Neural cell (in vitro differentiated cells): ENCODE data around the gene RDH11. TPM values are rescaled to one million over a fixed set of nuclear protein-coding genes. Genes with fewer than 3 reads are reported as not detected.

Experiments
- H2AFZ ChIP-seq: fragments of 200-600, 300-800 bp; sonication (generic), shearing (Covaris generic); 2 replicates; pipeline ENCODE4 v1.6.0; 2014; ENCODE audit warnings: low read depth, mild to moderate bottlenecking, antibody characterized with exemption, low read length, moderate library complexity
- H3F3A ChIP-seq: fragments of 200-600 bp; shearing (Covaris generic); 2 replicates; pipeline ENCODE4 v1.6.1; 2016; ENCODE audit warnings: mild to moderate bottlenecking, moderate library complexity, mixed read lengths, antibody characterized with exemption, low read length; ENCODE audit not compliant: insufficient read depth, poor library complexity, severe bottlenecking
- H3K27ac ChIP-seq: fragments of 200-600, 300-800 bp; sonication (generic), shearing (Covaris generic); 2 replicates; pipeline ENCODE4 v1.5.1; 2014; ENCODE audit warnings: mild to moderate bottlenecking, low read length, moderate library complexity
- H3K27me3 ChIP-seq: fragments of 300-800, 200-600 bp; sonication (generic), shearing (Covaris generic); 2 replicates; pipeline ENCODE4 v1.6.0; 2014; ENCODE audit warnings: mild to moderate bottlenecking, low read depth, low read length, moderate library complexity; ENCODE audit not compliant: insufficient read depth
- H3K36me3 ChIP-seq: fragments of 300-800, 200-600 bp; sonication (generic), shearing (Covaris generic); 2 replicates; pipeline ENCODE4 v1.5.1; 2014; ENCODE audit warnings: mild to moderate bottlenecking, antibody characterized with exemption, low read length, moderate library complexity; ENCODE audit not compliant: insufficient read depth
- H3K4me2 ChIP-seq: fragments of 300-800, 200-600 bp; sonication (generic), shearing (Covaris generic); 2 replicates; pipeline ENCODE4 v1.6.0; 2014; ENCODE audit warnings: mild to moderate bottlenecking, low read length
- H3K4me3 ChIP-seq: fragments of 300-800, 200-600 bp; sonication (generic), shearing (Covaris generic); 2 replicates; pipeline ENCODE4 v1.5.1; 2014; ENCODE audit warnings: mild to moderate bottlenecking, low read length, moderate library complexity
- H3K79me2 ChIP-seq: fragments of 200-600 bp; shearing (Covaris generic); replicated peaks from 2 replicates; pipeline ENCODE4 v1.6.0; 2014; ENCODE audit warnings: mild to moderate bottlenecking, low read length, moderate library complexity; ENCODE audit not compliant: insufficient read depth
- H3K9ac ChIP-seq: fragments of 300-800, 200-600 bp; sonication (generic), shearing (Covaris generic); 2 replicates; pipeline ENCODE4 v1.6.1; 2016; ENCODE audit warnings: mild to moderate bottlenecking, low read length, mixed read lengths
- H3K9me2 ChIP-seq: fragments of 200-600 bp; shearing (Covaris generic); 2 replicates; pipeline ENCODE4 v1.6.1; 2016; ENCODE audit warnings: mild to moderate bottlenecking, low read length, mixed read lengths; ENCODE audit not compliant: insufficient read depth
- H3K9me3 ChIP-seq: fragments of 200-600, 300-800 bp; sonication (generic), shearing (Covaris generic); 2 replicates; pipeline ENCODE4 v1.6.1; 2016; ENCODE audit warnings: mild to moderate bottlenecking, mixed run types, low read length, moderate library complexity, mixed read lengths
- H4K20me1 ChIP-seq: fragments of 200-600 bp; shearing (Covaris generic); 2 replicates; pipeline ENCODE4 v1.6.1; 2016; ENCODE audit warnings: mild to moderate bottlenecking, mixed run types; ENCODE audit not compliant: insufficient read depth
- EP300 ChIP-seq: fragments of 450-650 bp; conservative IDR thresholded peaks from 2 replicates; pipeline ENCODE4 v1.6.1; 2014; ENCODE audit warnings: antibody characterized with exemption, mild to moderate bottlenecking, moderate library complexity; ENCODE audit not compliant: poor library complexity, severe bottlenecking
- EZH2 ChIP-seq: fragments of 200-600, 300-800 bp; shearing (Covaris generic), sonication (generic); IDR thresholded peaks from 2 replicates; pipeline ENCODE4 v1.6.1; 2014; ENCODE audit warnings: antibody characterized with exemption, low read length, borderline replicate concordance, mild to moderate bottlenecking; ENCODE audit not compliant: insufficient read depth, poor library complexity, severe bottlenecking
- MXI1 ChIP-seq: fragments of 450-650 bp; conservative IDR thresholded peaks from 2 replicates; pipeline ENCODE4 v1.6.1; 2014; ENCODE audit warnings: antibody characterized with exemption, mild to moderate bottlenecking; ENCODE audit not compliant: poor library complexity, severe bottlenecking
- POLR2AphosphoS5 ChIP-seq: IDR thresholded peaks from 2 replicates; pipeline ENCODE4 v1.6.1; 2012
- RAD21 ChIP-seq: fragments of 450-650 bp; conservative IDR thresholded peaks from 2 replicates; pipeline ENCODE4 v1.6.1; 2014; ENCODE audit warnings: antibody characterized with exemption, mild to moderate bottlenecking, moderate library complexity
- REST ChIP-seq: IDR thresholded peaks from 2 replicates; pipeline ENCODE4 v1.6.1; 2012; ENCODE audit warnings: borderline replicate concordance
- SMC3 ChIP-seq: fragments of 450-650 bp; conservative IDR thresholded peaks from 2 replicates; pipeline ENCODE4 v1.6.1; 2014; ENCODE audit warnings: antibody characterized with exemption, mild to moderate bottlenecking, moderate library complexity; ENCODE audit not compliant: poor library complexity
- TAF1 ChIP-seq: IDR thresholded peaks from 2 replicates; pipeline ENCODE4 v1.6.1; 2012; ENCODE audit warnings: low read depth
- polyA plus RNA-seq: library from polyadenylated mRNA; depleted of rRNA; stranded (reverse); fragments of >200 nt; gene quantifications from 2 replicates; pipeline ENCODE4 v1.2.3, GENCODE V29; 2014
- TF ChIP-seq, protein P1 (sequence below): fragments of 450-650 bp; IDR thresholded peaks from 2 replicates; pipeline ENCODE4 v1.5.1; 2014; ENCODE audit warnings: antibody characterized with exemption, mild to moderate bottlenecking, moderate library complexity; ENCODE audit not compliant: poor library complexity, severe bottlenecking

Gene RDH11
- polyA plus RNA-seq, 1 donor from 2014 or later: 190 TPM

- no peaks in the 10 kb centered on the region for H3K9me2 ChIP-seq
- H3K79me2 ChIP-seq: peaks cover 34% of the 10 kb centered on the region
- no peaks in the 10 kb centered on the region for H3K9me3 ChIP-seq
- no peak overlapping the region for H3K4me2 ChIP-seq
- H3F3A ChIP-seq: no peaks in the 10 kb centered on the region
- no peak overlapping the region for H3K4me3 ChIP-seq
- H2AFZ ChIP-seq: no peak overlapping the region
- H4K20me1 ChIP-seq: no peaks in the 10 kb centered on the region
- H3K9ac ChIP-seq: no peak overlapping the region
- TF ChIP-seq RAD21 (no peak), REST (no peak), MXI1 (no peak), TAF1 (no peak), POLR2AphosphoS5 (no peak), SMC3 (no peak), EZH2 (no peak), EP300 (no peak)
- TF ChIP-seq, protein P1, sequence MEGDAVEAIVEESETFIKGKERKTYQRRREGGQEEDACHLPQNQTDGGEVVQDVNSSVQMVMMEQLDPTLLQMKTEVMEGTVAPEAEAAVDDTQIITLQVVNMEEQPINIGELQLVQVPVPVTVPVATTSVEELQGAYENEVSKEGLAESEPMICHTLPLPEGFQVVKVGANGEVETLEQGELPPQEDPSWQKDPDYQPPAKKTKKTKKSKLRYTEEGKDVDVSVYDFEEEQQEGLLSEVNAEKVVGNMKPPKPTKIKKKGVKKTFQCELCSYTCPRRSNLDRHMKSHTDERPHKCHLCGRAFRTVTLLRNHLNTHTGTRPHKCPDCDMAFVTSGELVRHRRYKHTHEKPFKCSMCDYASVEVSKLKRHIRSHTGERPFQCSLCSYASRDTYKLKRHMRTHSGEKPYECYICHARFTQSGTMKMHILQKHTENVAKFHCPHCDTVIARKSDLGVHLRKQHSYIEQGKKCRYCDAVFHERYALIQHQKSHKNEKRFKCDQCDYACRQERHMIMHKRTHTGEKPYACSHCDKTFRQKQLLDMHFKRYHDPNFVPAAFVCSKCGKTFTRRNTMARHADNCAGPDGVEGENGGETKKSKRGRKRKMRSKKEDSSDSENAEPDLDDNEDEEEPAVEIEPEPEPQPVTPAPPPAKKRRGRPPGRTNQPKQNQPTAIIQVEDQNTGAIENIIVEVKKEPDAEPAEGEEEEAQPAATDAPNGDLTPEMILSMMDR: no peak
- no peak overlapping the region for H3K27ac ChIP-seq
- no peaks in the 10 kb centered on the region for H3K36me3 ChIP-seq
- no peaks in the 10 kb centered on the region for H3K27me3 ChIP-seq
These were observed 29.7 kb downstream of the RDH11 start for GRCh38 chr14:67665868-67666267.

GRCh38 chr14:67663633-67664032 is 31.9 kb downstream of the RDH11 start:
- peaks cover 5% of the 10 kb centered on the region for H3K36me3 ChIP-seq
- no peaks in the 10 kb centered on the region for H3F3A ChIP-seq
- no peaks in the 10 kb centered on the region for H3K27me3 ChIP-seq
- H3K9ac ChIP-seq: no peak overlapping the region
- H3K9me3 ChIP-seq: no peaks in the 10 kb centered on the region
- no peak overlapping the region for H3K27ac ChIP-seq
- H3K9me2 ChIP-seq: no peaks in the 10 kb centered on the region
- TF ChIP-seq, protein P1: no peak
- no peak for TF ChIP-seq SMC3
- no peaks in the 10 kb centered on the region for H4K20me1 ChIP-seq
- H3K4me3 ChIP-seq: no peak overlapping the region
- H3K4me2 ChIP-seq: no peak overlapping the region
- H2AFZ ChIP-seq: no peak overlapping the region
- peaks cover 29% of the 10 kb centered on the region for H3K79me2 ChIP-seq
